ENCODE data around the gene SYMPK. TPM values are rescaled to one million over a fixed set of nuclear protein-coding genes. Genes with fewer than 3 reads are reported as not detected.
A peak's percentile ranks its signal among the peaks of the same experiment; 100 is the strongest.

Gene SYMPK
- total and polyA plus RNA-seq, 2 experiments from 2014 or later: 33.4 to 41.6 TPM

DNA sequence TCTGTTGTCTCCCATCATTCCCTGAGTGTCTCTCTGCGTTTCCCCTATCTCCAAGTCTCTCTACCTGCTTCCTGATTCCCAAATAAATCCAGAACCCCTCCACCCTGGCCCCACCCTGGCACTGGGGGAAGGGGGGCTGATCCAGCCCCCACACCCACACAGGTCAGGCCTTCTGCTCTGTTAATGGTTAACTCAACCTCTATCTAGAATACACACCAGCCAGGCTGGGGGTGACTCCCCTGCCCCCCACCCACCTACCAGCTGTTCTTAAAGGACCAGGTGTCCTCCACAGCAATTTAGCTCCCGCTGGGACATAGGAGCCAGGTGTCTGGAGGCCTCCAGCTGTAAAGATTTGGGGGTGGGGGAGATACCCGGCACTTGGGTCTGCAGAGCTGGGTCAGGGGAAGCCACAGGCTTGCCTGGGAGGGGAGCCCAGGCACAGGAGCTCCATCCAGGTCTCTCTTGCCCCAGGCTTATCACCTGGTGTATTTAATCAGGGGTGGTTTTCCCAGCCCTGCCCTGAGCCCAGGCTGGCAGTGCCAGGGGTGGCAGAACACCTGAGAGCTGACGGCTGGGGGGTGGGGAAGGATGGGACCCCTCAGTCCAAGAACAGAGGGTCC lies 19.1 kb upstream of the SYMPK start:
- 17% methylated on average over 4 of the region's 4 CpGs for WGBS (ENCODE audit: low lambda C conversion rate, missing lambda C conversion rate)
- Histone ChIP-seq H4K20me1 (ENCODE audit: insufficient read depth, poor library complexity, severe bottlenecking) (peaks cover 19% of the 10 kb centered on the region), H3K4me2 (peak overlapping the region; percentile 93), H3K9me3 (ENCODE audit: low read depth) (no peaks in the 10 kb centered on the region), H3K4me3 (no peak overlapping the region), H3K9me2 (replicated peaks; ENCODE audit: insufficient read depth) (no peaks in the 10 kb centered on the region), H2AFZ (no peak overlapping the region), H3K27ac (peak overlapping the region; percentile 96), H3K4me1 (ENCODE audit: insufficient read depth) (peaks cover 29% of the 10 kb centered on the region), H3K79me2 (peaks cover 22% of the 10 kb centered on the region), H3K36me3 (replicated peaks; ENCODE audit: insufficient read depth, low read depth) (no peaks in the 10 kb centered on the region), H3K27me3 (no peaks in the 10 kb centered on the region)
- DNase-seq (ENCODE audit: low spot score): peak; percentile 88
- TF ChIP-seq, protein P1, sequence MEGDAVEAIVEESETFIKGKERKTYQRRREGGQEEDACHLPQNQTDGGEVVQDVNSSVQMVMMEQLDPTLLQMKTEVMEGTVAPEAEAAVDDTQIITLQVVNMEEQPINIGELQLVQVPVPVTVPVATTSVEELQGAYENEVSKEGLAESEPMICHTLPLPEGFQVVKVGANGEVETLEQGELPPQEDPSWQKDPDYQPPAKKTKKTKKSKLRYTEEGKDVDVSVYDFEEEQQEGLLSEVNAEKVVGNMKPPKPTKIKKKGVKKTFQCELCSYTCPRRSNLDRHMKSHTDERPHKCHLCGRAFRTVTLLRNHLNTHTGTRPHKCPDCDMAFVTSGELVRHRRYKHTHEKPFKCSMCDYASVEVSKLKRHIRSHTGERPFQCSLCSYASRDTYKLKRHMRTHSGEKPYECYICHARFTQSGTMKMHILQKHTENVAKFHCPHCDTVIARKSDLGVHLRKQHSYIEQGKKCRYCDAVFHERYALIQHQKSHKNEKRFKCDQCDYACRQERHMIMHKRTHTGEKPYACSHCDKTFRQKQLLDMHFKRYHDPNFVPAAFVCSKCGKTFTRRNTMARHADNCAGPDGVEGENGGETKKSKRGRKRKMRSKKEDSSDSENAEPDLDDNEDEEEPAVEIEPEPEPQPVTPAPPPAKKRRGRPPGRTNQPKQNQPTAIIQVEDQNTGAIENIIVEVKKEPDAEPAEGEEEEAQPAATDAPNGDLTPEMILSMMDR (IDR thresholded peaks at IDR 0.05; ENCODE audit: poor library complexity): no peak
- TF ChIP-seq EZH2 (IDR thresholded peaks at IDR 0.05; ENCODE audit: borderline replicate concordance) (no peak), EZH2phosphoT487 (IDR thresholded peaks at IDR 0.05; ENCODE audit: low read depth, severe bottlenecking, unreplicated experiment) (no peak)

DNA sequence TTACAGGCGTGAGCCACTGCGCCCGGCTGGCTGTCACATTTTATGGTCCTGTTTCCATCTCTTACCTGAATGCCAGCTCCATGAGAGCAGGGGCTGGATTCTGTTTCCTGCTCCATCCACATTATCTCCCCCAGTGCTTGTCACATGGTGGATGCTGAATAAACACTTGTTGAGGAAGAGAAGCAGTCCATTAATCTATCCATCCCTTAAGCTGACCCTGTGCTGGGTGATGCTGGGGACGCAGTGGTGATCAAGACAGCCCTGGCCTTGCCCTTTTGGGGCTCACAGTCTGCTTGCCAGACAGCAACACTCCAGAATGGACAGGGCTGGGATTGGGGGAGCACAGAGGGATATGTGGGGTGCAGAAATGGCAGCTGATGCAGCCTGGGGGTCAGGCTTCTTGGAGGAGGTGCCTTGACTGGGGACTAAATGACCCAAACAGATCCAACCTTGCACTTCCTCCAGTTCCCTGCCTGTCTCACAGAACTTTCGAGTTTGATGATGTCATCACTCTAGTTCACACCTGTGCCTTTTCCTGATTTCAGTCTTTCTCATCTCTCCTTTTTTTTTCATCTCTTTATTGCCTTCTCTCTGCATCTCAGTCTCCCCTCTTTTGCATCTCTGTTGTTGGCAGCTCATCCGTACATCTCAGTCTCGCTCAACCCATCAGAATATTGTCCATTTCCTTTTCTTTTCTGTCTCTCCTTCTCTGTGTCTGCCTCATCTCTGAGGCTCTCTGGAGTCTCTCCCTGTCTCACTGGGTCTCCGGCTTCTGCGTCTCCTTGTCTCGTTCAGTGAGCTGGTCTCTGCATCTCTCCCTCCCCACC lies 18.3 kb upstream of the SYMPK start:
- Histone ChIP-seq H3K27ac (peak overlapping the region; percentile 96), H3K9me3 (ENCODE audit: low read depth) (no peaks in the 10 kb centered on the region), H3K27me3 (no peaks in the 10 kb centered on the region), H2AFZ (no peak overlapping the region), H3K4me2 (peak overlapping the region; percentile 93), H3K4me1 (ENCODE audit: insufficient read depth) (peaks cover 36% of the 10 kb centered on the region), H3K79me2 (peaks cover 22% of the 10 kb centered on the region), H3K4me3 (no peak overlapping the region), H3K36me3 (replicated peaks; ENCODE audit: insufficient read depth, low read depth) (no peaks in the 10 kb centered on the region), H3K9me2 (replicated peaks; ENCODE audit: insufficient read depth) (no peaks in the 10 kb centered on the region), H4K20me1 (ENCODE audit: insufficient read depth, poor library complexity, severe bottlenecking) (peaks cover 19% of the 10 kb centered on the region)
- peak; percentile 52 for DNase-seq (ENCODE audit: low spot score)
- TF ChIP-seq, protein P1 (IDR thresholded peaks at IDR 0.05; ENCODE audit: poor library complexity): no peak
- no peak for TF ChIP-seq EZH2 (IDR thresholded peaks at IDR 0.05; ENCODE audit: borderline replicate concordance)
- no peak for TF ChIP-seq EZH2phosphoT487 (IDR thresholded peaks at IDR 0.05; ENCODE audit: low read depth, severe bottlenecking, unreplicated experiment)
- WGBS (ENCODE audit: low lambda C conversion rate, missing lambda C conversion rate): 53% methylated on average over 10 of the region's 10 CpGs

DNA sequence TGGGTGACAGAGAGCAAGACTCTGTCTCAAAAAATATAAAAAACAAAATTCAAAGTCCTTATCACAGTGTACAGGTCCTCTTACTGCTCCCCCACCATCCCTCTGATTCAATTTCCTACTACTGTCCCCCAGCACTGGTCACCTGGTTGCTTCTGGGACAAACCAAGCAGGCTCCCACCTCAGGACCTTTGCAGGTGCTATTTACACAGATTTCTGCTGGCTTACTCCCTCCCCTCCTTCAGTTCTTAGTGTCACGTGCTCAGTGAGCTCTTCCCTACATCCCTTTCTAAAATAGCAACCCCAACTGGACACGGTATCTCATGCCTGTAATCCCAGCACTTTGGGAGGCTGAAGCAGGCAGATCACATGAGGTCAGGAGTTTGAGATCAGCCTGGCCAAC lies 17.0 kb upstream of the SYMPK start:
- no peaks in the 10 kb centered on the region for H3K9me3 ChIP-seq (ENCODE audit: low read depth)
- TF ChIP-seq EZH2 (IDR thresholded peaks at IDR 0.05; ENCODE audit: borderline replicate concordance): no peak
- TF ChIP-seq, protein P1 (IDR thresholded peaks at IDR 0.05; ENCODE audit: poor library complexity): no peak
- no peak for TF ChIP-seq EZH2phosphoT487 (IDR thresholded peaks at IDR 0.05; ENCODE audit: low read depth, severe bottlenecking, unreplicated experiment)
- H3K4me3 ChIP-seq: no peak overlapping the region
- H3K27ac ChIP-seq: peak overlapping the region; percentile 96
- H4K20me1 ChIP-seq (ENCODE audit: insufficient read depth, poor library complexity, severe bottlenecking): peaks cover 15% of the 10 kb centered on the region
- WGBS (ENCODE audit: low lambda C conversion rate, missing lambda C conversion rate): 75% methylated on average over 2 of the region's 2 CpGs
- H3K36me3 ChIP-seq (replicated peaks; ENCODE audit: insufficient read depth, low read depth): no peaks in the 10 kb centered on the region
- DNase-seq (ENCODE audit: low spot score): no peak
- H3K4me2 ChIP-seq: no peak overlapping the region
- no peaks in the 10 kb centered on the region for H3K27me3 ChIP-seq
- H3K4me1 ChIP-seq (ENCODE audit: insufficient read depth): peaks cover 37% of the 10 kb centered on the region
- no peak overlapping the region for H2AFZ ChIP-seq
- peaks cover 15% of the 10 kb centered on the region for H3K79me2 ChIP-seq
- no peaks in the 10 kb centered on the region for H3K9me2 ChIP-seq (replicated peaks; ENCODE audit: insufficient read depth)

All from hepatocyte (in vitro differentiated cells).